Aorta (tissue), 5 donors: ENCODE measurements around the gene INHBE. TPM values are rescaled to one million over a fixed set of nuclear protein-coding genes. Genes with fewer than 3 reads are reported as not detected.
"Not testable (repeated sequence)": the region's sequence is repeated elsewhere in the genome, so short reads cannot be mapped to it uniquely, and the experiment has no call there.

Experiments
- ATAC-seq: fragments of 200-7000 bp; cut with Tn5 transposase; one replicate; pipeline ENCODE4 v1.9.1; 2022; ENCODE audit warnings: moderate library complexity; ENCODE audit not compliant: low FRiP score
- DNase-seq, 2 donors: peaks; one replicate each; pipeline ENCODE4 v3.0.0-alpha.2; 2020
- H3K27ac ChIP-seq, 2 donors: one replicate each; pipeline ENCODE4 v1.5.1; 2013; ENCODE audit warnings: low read length in 2 of 2, mild to moderate bottlenecking in 2 of 2, moderate library complexity in 2 of 2, control low read depth in 1 of 2, inconsistent platforms in 1 of 2, low read depth in 1 of 2
- H3K27me3 ChIP-seq, 2 donors: one replicate each; pipeline ENCODE4 v1.6.1; 2013; ENCODE audit warnings: control low read depth in 1 of 2, low read length in 1 of 2, mild to moderate bottlenecking in 1 of 2, moderate library complexity in 1 of 2; ENCODE audit not compliant: insufficient read depth in 2 of 2, control insufficient read depth in 1 of 2
- H3K36me3 ChIP-seq, 2 donors: one replicate each; pipeline ENCODE4 v1.6.1; 2013; ENCODE audit warnings: control low read depth in 1 of 2, low read length in 1 of 2, mild to moderate bottlenecking in 1 of 2; ENCODE audit not compliant: insufficient read depth in 2 of 2, control insufficient read depth in 1 of 2
- H3K4me1 ChIP-seq, 2 donors: one replicate each; pipeline ENCODE4 v1.6.1; 2013; ENCODE audit warnings: low read length in 2 of 2, control low read depth in 1 of 2, mild to moderate bottlenecking in 1 of 2, moderate library complexity in 1 of 2; ENCODE audit not compliant: insufficient read depth in 2 of 2, control insufficient read depth in 1 of 2
- H3K4me3 ChIP-seq, 2 donors: one replicate each; pipeline ENCODE4 v1.5.1; 2013; ENCODE audit warnings: low read length in 2 of 2, control low read depth in 1 of 2, mild to moderate bottlenecking in 1 of 2
- H3K9me3 ChIP-seq: one replicate; pipeline ENCODE4 v1.6.1; 2013; ENCODE audit warnings: mild to moderate bottlenecking, low read length; ENCODE audit not compliant: control insufficient read depth
- WGBS, 2 donors: extraction: QIAGEN DNeasy Blood & Tissue Kit; methylation state at CpG; one replicate each; pipeline ENCODE4 v1.1.7; 2013; 5-methylcytosine and 5-hydroxymethylcytosine counted together
- intact Hi-C, 2 donors: fragments of 100-400 bp; cut with DNase I; formaldehyde crosslinking; loops; one replicate each; pipeline versions ENCODE4 v1.14.2 to v1.15.0; 2022
- long read RNA-seq, 2 donors: library from polyadenylated mRNA; unstranded; transcript quantifications; one replicate each; pipeline ENCODE4 v2.0.0, GENCODE V29; 2020 to 2021
- polyA plus RNA-seq, 2 donors: library from polyadenylated mRNA; stranded (reverse); fragments of 200-250 nt; gene quantifications; one replicate each; pipeline ENCODE4 v1.2.3, GENCODE V29; 2013
- total RNA-seq, 2 donors: library from RNA; stranded (reverse); fragmentation: NEBNext Ultra II Directional; extraction: Animal tissue kit (Norgen Biotek cat#: 25700); gene quantifications; one replicate each; pipeline ENCODE4 v1.2.1, GENCODE V29; 2021
- donor health status: healthy with polysubstance abuse.
- donor health status: Bipolar disorder and iron deficiency.
- donor health status: DM: no; HTN: no; CAD: no.
- donor health status: DM: no; HTN: no; CAD: no.
- donor health status: DM: yes; HTN: yes; CAD: no.

The INHBE gene, protein sequence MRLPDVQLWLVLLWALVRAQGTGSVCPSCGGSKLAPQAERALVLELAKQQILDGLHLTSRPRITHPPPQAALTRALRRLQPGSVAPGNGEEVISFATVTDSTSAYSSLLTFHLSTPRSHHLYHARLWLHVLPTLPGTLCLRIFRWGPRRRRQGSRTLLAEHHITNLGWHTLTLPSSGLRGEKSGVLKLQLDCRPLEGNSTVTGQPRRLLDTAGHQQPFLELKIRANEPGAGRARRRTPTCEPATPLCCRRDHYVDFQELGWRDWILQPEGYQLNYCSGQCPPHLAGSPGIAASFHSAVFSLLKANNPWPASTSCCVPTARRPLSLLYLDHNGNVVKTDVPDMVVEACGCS
- total RNA-seq (not detected), polyA plus RNA-seq (not detected)
- long read RNA-seq, donor 1 = 0 reads
- long read RNA-seq, donor 2 = 0 reads

DNA sequence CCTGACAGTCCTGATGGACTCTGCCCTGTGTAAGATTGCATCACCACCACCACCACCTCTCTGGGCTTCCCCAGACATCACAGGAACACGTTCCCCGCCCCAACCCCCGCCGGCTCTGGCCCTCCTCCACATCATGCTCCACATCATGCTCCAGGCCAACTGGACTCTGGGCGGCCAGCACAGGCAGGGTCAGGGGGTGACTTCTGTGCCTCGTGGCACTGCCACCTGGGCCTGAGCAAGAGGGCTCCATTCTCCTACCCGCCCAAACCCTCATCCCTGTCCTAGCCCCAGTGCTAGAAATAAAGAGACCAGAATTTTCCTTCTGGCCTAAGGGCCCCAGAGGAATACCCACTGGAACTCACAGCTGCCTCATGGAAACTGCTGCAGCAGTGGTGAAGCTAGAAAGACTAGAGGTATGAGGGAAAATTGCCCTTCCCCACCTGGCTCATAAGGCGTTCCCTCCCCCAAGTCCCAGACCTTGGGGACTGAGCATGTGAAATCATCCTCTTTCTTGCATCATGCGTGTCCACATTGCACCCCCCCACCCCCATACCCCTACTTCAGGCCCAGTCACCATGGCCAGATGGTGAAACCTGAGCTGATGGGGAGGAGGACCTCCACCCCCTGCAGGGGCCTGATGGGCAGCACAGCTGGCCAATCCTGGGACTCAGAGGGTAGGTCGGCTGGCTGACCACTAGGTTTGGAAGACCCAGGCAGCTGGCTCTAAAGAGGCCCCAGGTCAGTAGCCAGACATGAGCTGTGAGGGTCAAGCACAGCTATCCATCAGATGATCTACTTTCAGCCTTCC, at the start of gene INHBE:
Gene INHBE, plus strand, starts transcription at position 742 of the 808 bp plus-strand sequence. CDS start 230 bp downstream, outside the sequence.
- H3K36me3 ChIP-seq = no peaks in the 10 kb centered on the region
- WGBS, 2 donors = 74 to 75% methylated on average over 10 of the region's 10 CpGs
- DNase-seq (peak in 1 of 2 donors; percentile 50), ATAC-seq (no peak)
- no peaks in the 10 kb centered on the region for H3K9me3 ChIP-seq
- no peak within 1 kb of the TSS for H3K27ac ChIP-seq
- intact Hi-C loops = loop anchor here (1.0 to 5.0 kb wide), 3 partner anchors 72 to 191 kb away; no protein-coding TSS in a partner anchor
- no peak within 1 kb of the TSS for H3K4me3 ChIP-seq
- no peaks in the 10 kb centered on the region for H3K27me3 ChIP-seq
- no peaks in the 10 kb centered on the region for H3K4me1 ChIP-seq

DNA sequence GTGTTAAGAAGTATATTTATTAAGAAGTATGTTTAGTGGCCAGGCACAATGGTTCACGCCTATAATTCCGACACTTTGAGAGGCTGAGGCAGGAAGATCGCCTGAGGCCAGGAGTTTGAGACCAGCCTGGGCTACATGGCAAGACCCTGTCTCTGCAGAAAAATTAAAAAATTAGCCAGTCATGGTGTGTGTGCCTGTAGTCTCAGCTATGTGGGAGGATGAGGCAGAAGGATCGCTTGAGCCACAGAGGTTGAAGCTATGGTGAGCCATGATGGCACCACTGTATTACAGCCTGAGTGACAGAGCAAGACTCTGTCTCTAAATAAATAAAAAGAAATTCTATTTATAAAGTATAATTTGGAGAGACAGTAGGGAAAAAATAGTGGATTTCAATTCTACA, 44.6 kb upstream of the INHBE start:
- WGBS, 2 donors = 98 to 99% methylated on average over 4 of the region's 4 CpGs
- no peaks in the 10 kb centered on the region for H3K9me3 ChIP-seq
- intact Hi-C loops = no loop called here
- peaks cover 2 to 3% of the 10 kb centered on the region in 2 donors for H3K4me1 ChIP-seq
- H3K4me3 ChIP-seq = no peak overlapping the region
- DNase-seq (no peak), ATAC-seq (no peak)
- no peaks in the 10 kb centered on the region for H3K27me3 ChIP-seq
- H3K27ac ChIP-seq = no peak overlapping the region
- no peaks in the 10 kb centered on the region for H3K36me3 ChIP-seq

DNA sequence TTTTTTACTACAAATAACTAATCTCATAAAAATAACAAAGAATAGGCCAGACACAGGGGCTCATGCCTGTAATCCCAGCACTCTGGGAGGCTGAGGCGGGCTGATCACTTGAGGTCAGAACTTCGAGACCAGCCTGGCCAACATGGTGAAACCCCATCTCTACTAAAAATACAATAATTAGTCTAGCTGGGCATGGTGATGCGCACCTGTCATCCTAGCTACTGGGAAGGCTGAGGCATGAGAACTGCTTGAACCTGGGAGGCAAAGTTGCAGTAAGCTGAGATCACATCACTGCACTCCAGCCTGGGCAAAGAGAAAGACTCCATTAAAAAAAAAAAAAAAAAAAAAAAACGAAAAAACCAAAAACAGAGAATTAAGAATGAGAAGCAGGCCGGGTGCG, 40.9 kb upstream of the INHBE start:
- H3K9me3 ChIP-seq, ATAC-seq, H3K4me3 ChIP-seq, H3K27ac ChIP-seq, DNase-seq, H3K27me3 ChIP-seq, H3K4me1 ChIP-seq, H3K36me3 ChIP-seq, intact Hi-C loops: not testable (repeated sequence)
- WGBS, 2 donors = 94 to 95% methylated on average over 6 of the region's 6 CpGs

DNA sequence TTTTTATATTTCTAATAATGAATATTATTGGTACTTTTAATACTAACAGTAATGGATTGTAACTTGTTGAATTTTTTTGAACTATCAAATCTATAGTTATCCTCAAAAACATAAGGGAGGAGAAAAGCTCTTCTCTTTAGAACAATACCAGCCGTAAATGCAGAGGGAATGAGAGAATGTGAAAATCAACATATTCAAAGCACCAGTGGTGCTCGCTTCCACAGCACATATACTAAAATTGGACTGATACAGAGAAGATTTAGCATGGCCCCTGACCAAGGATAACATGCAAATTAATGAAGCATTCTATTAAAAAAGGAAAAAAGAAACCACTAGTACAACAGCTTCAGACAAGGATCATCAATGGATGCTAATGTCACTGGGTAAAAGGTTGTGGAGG, 40.0 kb upstream of the INHBE start:
- Histone ChIP-seq H3K4me3 (no peak overlapping the region), H3K27ac (no peak overlapping the region), H3K36me3 (no peaks in the 10 kb centered on the region), H3K27me3 (no peaks in the 10 kb centered on the region), H3K4me1 (peaks cover 2 to 3% of the 10 kb centered on the region in 2 donors), H3K9me3 (no peaks in the 10 kb centered on the region)
- DNase-seq = no peak
- ATAC-seq = no peak
- intact Hi-C loops = no loop called here
- WGBS, 2 donors = 52 to 60% methylated on average over 2 of the region's 2 CpGs

DNA sequence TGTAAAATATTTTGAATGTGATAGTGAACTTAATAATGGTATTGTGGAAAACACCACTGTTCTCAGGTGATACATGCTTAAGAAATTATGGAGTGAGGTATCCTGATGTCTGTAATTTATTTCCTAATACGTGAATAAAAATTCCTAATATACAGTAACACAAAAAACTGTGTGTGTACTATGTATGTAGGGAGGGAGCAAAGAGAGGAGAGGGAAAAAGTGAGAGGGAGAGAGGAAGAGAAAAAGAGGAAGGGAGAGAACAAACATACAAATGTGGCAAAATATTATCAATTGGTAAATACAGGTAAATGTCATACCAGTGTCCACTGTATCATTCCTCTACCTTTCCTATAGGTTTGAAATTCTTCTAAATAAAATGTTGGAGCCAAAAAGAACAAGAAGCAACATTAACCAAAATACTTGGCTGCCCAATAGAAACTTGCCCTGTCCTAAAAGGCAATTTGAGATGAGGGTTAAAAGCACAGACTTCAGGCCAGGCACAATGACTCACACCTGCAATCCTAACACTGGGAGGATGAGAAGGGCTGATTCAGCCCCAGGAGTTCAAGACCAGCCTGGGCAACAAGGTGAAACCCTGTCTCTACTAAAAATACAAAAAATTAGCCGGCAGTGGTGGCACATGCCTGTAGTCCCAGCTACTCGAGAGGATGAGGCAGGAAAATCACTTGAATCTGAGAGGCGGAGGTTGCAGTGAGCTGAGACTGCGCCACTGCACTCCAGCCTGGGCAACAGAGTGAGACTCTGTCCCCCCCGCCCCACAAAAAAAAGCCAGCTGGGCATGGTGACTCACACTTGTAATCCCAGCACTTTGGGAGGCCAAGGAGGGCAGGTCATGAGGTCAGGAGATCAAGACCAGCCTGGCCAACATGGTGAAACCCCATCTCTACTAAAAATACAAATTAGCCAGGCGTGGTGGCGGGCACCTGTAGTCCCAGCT, 38.8 kb upstream of the INHBE start:
- no peak for ATAC-seq
- Histone ChIP-seq H3K27ac (no peak overlapping the region), H3K4me1 (peaks cover 0 to 3% of the 10 kb centered on the region in 2 donors), H3K36me3 (no peaks in the 10 kb centered on the region), H3K9me3 (no peaks in the 10 kb centered on the region), H3K4me3 (no peak overlapping the region), H3K27me3 (no peaks in the 10 kb centered on the region)
- intact Hi-C loops = no loop called here
- WGBS, 2 donors = 87 to 88% methylated on average over 8 of the region's 8 CpGs
- DNase-seq = no peak

DNA sequence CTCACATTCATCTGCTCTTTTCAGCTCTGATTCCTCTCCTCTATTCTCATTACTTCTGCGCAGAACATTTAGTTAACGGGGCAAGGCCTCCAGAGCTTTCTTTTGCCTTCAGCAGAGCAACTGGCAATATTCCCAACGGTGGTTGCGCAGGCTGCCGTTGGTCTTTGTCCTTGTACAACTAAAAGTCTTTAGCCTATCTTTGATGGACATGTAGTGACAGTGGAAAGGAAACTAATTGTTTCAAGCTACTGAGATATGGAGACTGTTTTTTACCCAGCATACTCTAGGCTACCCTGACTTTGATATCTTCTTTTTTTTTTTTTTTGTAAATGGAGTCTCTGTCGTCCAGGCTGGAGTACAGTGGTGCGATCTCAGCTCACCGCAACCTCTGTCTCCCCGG, 36.9 kb upstream of the INHBE start:
- intact Hi-C loops = no loop called here
- H3K4me1 ChIP-seq = peaks cover 0 to 3% of the 10 kb centered on the region in 2 donors
- H3K27me3 ChIP-seq = no peaks in the 10 kb centered on the region
- no peak for ATAC-seq
- no peaks in the 10 kb centered on the region for H3K36me3 ChIP-seq
- 82 to 83% methylated on average over 9 of the region's 9 CpGs for WGBS, 2 donors
- DNase-seq = no peak
- no peak overlapping the region for H3K4me3 ChIP-seq
- peak overlapping the region in 1 of 2 donors; percentile 3 for H3K27ac ChIP-seq
- no peaks in the 10 kb centered on the region for H3K9me3 ChIP-seq

DNA sequence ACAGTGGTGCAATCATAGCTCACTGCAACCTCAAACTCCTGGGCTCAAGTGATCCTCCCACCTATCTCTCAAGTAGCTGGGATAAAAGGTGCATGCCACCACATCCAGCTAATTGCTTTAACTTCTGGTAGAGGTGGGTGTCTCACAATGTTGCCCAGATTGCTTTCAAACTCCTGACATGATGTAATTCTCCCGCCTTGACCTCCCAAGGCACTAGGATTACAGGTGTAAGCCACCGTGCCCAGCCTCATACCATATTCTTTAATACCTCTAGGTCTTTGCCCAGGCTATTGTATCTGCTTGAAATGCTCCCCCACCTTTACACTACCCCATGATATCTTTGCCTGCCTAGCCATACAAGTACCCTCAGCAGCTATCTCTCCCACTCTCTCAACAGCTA, 35.6 kb upstream of the INHBE start:
- Histone ChIP-seq H3K4me3 (no peak overlapping the region), H3K4me1 (peaks cover 0 to 3% of the 10 kb centered on the region in 2 donors), H3K9me3 (no peaks in the 10 kb centered on the region), H3K36me3 (no peaks in the 10 kb centered on the region), H3K27ac (no peak overlapping the region), H3K27me3 (no peaks in the 10 kb centered on the region)
- no peak for DNase-seq
- intact Hi-C loops = no loop called here
- 94 to 96% methylated on average over 2 of the region's 2 CpGs for WGBS, 2 donors
- ATAC-seq = no peak

DNA sequence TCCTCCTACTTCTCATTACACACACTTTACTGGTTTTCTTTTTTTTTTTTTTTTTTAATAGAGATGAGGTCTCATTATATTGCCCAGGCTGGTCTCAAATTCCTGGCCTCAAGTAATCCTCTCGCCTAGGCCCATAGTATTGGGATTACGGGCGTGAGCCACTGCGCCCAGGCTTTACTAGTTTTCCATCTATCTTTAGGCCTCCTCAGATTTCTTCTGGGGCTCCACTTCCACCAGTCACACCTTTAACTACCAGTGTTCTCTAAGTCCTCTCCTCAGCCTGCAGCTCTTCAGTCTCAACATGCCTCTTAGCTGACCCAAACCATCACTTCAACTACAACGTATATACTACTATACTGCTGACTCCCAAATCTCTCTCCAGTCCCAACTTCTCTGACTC, 34.6 kb upstream of the INHBE start:
- no peak for ATAC-seq
- 95 to 96% methylated on average over 5 of the region's 5 CpGs for WGBS, 2 donors
- no peak overlapping the region for H3K27ac ChIP-seq
- H3K36me3 ChIP-seq = no peaks in the 10 kb centered on the region
- no peak overlapping the region for H3K4me3 ChIP-seq
- H3K27me3 ChIP-seq = no peaks in the 10 kb centered on the region
- H3K9me3 ChIP-seq = no peaks in the 10 kb centered on the region
- DNase-seq = no peak
- intact Hi-C loops = no loop called here
- H3K4me1 ChIP-seq = no peaks in the 10 kb centered on the region
